K562 (cell line): ENCODE results near the gene TMEM53. TPM values are rescaled to one million over a fixed set of nuclear protein-coding genes. Genes with fewer than 3 reads are reported as not detected.
A peak's percentile ranks its signal among the peaks of the same experiment; 100 is the strongest.

Source experiments
- ATAC-seq: fragments of 200-7000 bp; cut with Tn5 transposase; 3 replicates; pipeline ENCODE4 v1.9.1; 2020; ENCODE audit warnings: moderate library complexity
- BruUV-seq: library from RNA; stranded (reverse); fragments of 400-500 nt; replicated peaks from 2 replicates; lab custom pipeline; 2021; lab: Mats Ljungman, UMichigan
- CTCF ChIA-PET: fragments of 300-600 bp; formaldehyde crosslinking; extraction: SDS; loops from one replicate; lab custom pipeline; 2021; ENCODE audit warnings: low intra/inter-chr PET ratio; lab: Yijun Ruan, JAX
- POLR2A ChIA-PET: fragments of 300-600, 350-650 bp; sonication (Branson Sonifier 250); formaldehyde crosslinking; extraction: SDS; loops from one replicate; lab custom pipeline; 2021; ENCODE audit warnings: antibody characterized with exemption, inconsistent platforms; lab: Yijun Ruan, JAX
- DNase-seq, 4 experiments: peaks; one replicate each; pipeline versions ENCODE4 v3.0.0 to v3.0.0-alpha.2; 2011 to 2018; ENCODE audit warnings: low spot score in 3 of 4, mixed read lengths in 3 of 4; ENCODE audit errors: extremely low read depth in 1 of 4
- FAIRE-seq: peaks from 2 replicates; lab custom pipeline; 2011; peaks lifted over from hg19 to GRCh38; lab: Jason Lieb, UNC
- H2AFZ ChIP-seq: 2 replicates; pipeline ENCODE4 v1.6.0; 2011; ENCODE audit warnings: low read depth, low read length, control low read depth, inconsistent platforms
- H3K27ac ChIP-seq: fragments of 200-600 bp; 3 replicates; pipeline ENCODE4 v1.8.0; 2011; ENCODE audit warnings: low read depth, mild to moderate bottlenecking, control low read depth, inconsistent platforms, low read length, moderate library complexity, mixed read lengths; ENCODE audit errors: extremely low read depth
- H3K27me3 ChIP-seq, 2 experiments: fragments of 300-600 bp in 1 of 2; 2 replicates in 1 of 2; 3 replicates in 1 of 2; pipeline versions ENCODE4 v1.6.0 to v1.8.0; 2011; ENCODE audit warnings: inconsistent platforms in 2 of 2, low read length in 2 of 2, mild to moderate bottlenecking in 1 of 2, mixed read lengths in 1 of 2, moderate library complexity in 1 of 2; ENCODE audit not compliant: control insufficient read depth in 2 of 2, insufficient read depth in 2 of 2
- H3K36me3 ChIP-seq: fragments of 300-600 bp; 3 replicates; pipeline ENCODE4 v1.8.0; 2011; ENCODE audit warnings: mild to moderate bottlenecking, low read length, inconsistent platforms; ENCODE audit not compliant: control insufficient read depth, insufficient read depth
- H3K4me1 ChIP-seq, 2 experiments: fragments of 200-600 bp in 1 of 2; replicated peaks in 1 of 2; 2 replicates in 1 of 2; 3 replicates in 1 of 2; pipeline versions ENCODE4 v1.5.1 to v1.8.0; 2011; ENCODE audit warnings: inconsistent platforms in 2 of 2, low read length in 2 of 2, mild to moderate bottlenecking in 1 of 2, mixed read lengths in 1 of 2, moderate library complexity in 1 of 2; ENCODE audit not compliant: control insufficient read depth in 2 of 2, insufficient read depth in 2 of 2
- H3K4me2 ChIP-seq: 2 replicates; pipeline ENCODE4 v1.6.1; 2011; ENCODE audit warnings: low read length, control low read depth, inconsistent platforms, mixed read lengths; ENCODE audit not compliant: insufficient read depth
- H3K4me3 ChIP-seq: fragments of 200-600 bp; sonication (generic), shearing (Covaris generic); 2 replicates; pipeline ENCODE4 v1.5.1; 2016; ENCODE audit warnings: control low read depth, inconsistent platforms
- H3K79me2 ChIP-seq: fragments of 200-600 bp; 3 replicates; pipeline ENCODE4 v1.8.0; 2011; ENCODE audit warnings: low read length, inconsistent platforms; ENCODE audit not compliant: control insufficient read depth, insufficient read depth
- H3K9ac ChIP-seq, 2 experiments: 2 replicates each; pipeline versions ENCODE4 v1.6.0 to v1.6.1; 2011; ENCODE audit warnings: low read depth in 2 of 2, low read length in 2 of 2, control low read depth in 1 of 2, inconsistent platforms in 1 of 2, mild to moderate bottlenecking in 1 of 2, mixed read lengths in 1 of 2; ENCODE audit not compliant: insufficient read depth in 1 of 2
- H3K9me1 ChIP-seq: one replicate; pipeline ENCODE4 v1.6.0; 2011; ENCODE audit warnings: inconsistent platforms, mild to moderate bottlenecking, low read length, moderate library complexity; ENCODE audit not compliant: control insufficient read depth, insufficient read depth
- H3K9me3 ChIP-seq: replicated peaks from 2 replicates; pipeline ENCODE4 v1.5.1; 2011; ENCODE audit warnings: low read depth, low read length, inconsistent platforms; ENCODE audit not compliant: control insufficient read depth, insufficient read depth
- H4K20me1 ChIP-seq: replicated peaks from 2 replicates; pipeline ENCODE4 v1.6.1; 2011; ENCODE audit warnings: low read length, inconsistent platforms, mixed read lengths; ENCODE audit not compliant: control insufficient read depth, insufficient read depth
- HINFP ChIP-seq: fragments of 450-650 bp; conservative IDR thresholded peaks from 2 replicates; pipeline ENCODE4 v1.6.1; 2016; ENCODE audit warnings: missing genetic modification characterization, low read depth, mild to moderate bottlenecking, control low read depth, missing compliant biosample characterization
- POLR2AphosphoS5 ChIP-seq: IDR thresholded peaks from 2 replicates; pipeline ENCODE4 v1.6.1; 2011; ENCODE audit warnings: mild to moderate bottlenecking, low read depth, low read length, moderate library complexity; ENCODE audit not compliant: control insufficient read depth, insufficient read depth
- SLC30A9 ChIP-seq: fragments of 250-450 bp; sonication (Bioruptor Pico); IDR thresholded peaks from 2 replicates; pipeline ENCODE4 v1.8.0; 2022; ENCODE audit warnings: mild to moderate bottlenecking, moderate library complexity
- SPI1 ChIP-seq: IDR thresholded peaks from 2 replicates; pipeline ENCODE4 v1.6.1; 2011; ENCODE audit warnings: low read depth, low read length, control low read depth, borderline replicate concordance
- WGBS: fragments of 100-300 bp; shearing (Covaris generic); methylation state at CpG from one replicate; pipeline ENCODE4 v1.1.6; 2016; ENCODE audit warnings: low coverage, mixed read lengths; ENCODE audit not compliant: insufficient coverage; ENCODE audit errors: missing lambda C conversion rate; 5-methylcytosine and 5-hydroxymethylcytosine counted together
- in situ Hi-C: fragments of 300-500 bp; cut with MboI; formaldehyde crosslinking; loops from 4 replicates; pipeline ENCODE4 v1.15.0; 2018; ENCODE audit warnings: inconsistent platforms, mixed read lengths
- intact Hi-C: fragments of 100-400 bp; cut with micrococcal nuclease; formaldehyde crosslinking; loops from 2 replicates; pipeline ENCODE4 v1.14.2; 2022
- polyA plus RNA-seq, 8 experiments: library from polyadenylated mRNA; depleted of rRNA in 4 of 8; stranded (reverse) in 5 of 8; unstranded in 3 of 8; fragments of >200 nt; fragmentation: Nextera tagmentation in 2 of 8; fragmentation: Illumina TruSeq in 1 of 8; extraction: Ambion mirVana in 2 of 8; extraction: Trizol in 1 of 8; gene quantifications; 2 replicates each; pipeline versions ENCODE4 v1.2.1 to v1.2.3, GENCODE V29; 2011 to 2014; ENCODE audit warnings: inconsistent platforms in 1 of 8, missing spikeins in 1 of 8
- total RNA-seq, 7 experiments: library from RNA; depleted of rRNA in 6 of 7; stranded (reverse); fragments of >200 nt in 6 of 7; fragmentation: Illumina TruSeq in 2 of 7; extraction: Trizol in 2 of 7; gene quantifications; 2 replicates each; pipeline versions ENCODE4 v1.2.1 to v1.2.3, GENCODE V29; 2011 to 2021; ENCODE audit warnings: low replicate concordance in 1 of 7
- TF ChIP-seq, protein P1 (sequence below): fragments of 200-800 bp; sonication (Bioruptor generic); IDR thresholded peaks from 2 replicates; pipeline ENCODE4 v1.6.1; 2017; ENCODE audit warnings: missing genetic modification characterization, missing compliant biosample characterization

The TMEM53 gene
- total and polyA plus RNA-seq, 9 of the 15 experiments (the other 6 are each of a cell fraction or from before 2014, with no cell fraction given), result 0.23 to 3.7 (median 2.0) TPM

DNA sequence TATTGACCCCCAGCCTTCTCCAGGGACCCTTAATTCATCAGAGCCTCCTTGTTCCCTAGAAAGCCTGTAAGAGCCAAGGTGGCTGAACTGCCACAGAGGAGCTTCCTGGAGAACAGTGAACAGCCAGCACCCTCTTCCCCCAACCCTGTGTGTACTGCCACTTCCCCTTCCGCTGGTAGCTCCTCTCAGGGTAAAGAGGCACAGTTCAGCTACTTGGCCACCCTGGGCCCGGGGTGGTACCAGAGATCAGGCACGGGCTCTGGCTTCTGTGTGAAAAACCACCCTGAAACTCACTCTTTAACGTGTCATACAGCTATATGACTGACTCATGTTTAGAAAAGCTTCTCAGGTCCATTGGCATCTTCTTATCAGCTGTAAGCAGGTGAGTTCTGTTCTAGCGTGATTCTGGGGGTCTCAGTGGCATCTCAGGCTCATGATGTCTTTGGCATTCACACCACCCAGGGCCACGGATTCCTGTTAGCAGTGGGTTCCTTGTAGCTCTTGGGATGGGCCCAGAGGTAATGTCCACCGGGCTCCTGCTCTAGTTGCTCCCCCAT lies 22.6 kb upstream of the TMEM53 start (continued):
- TF ChIP-seq SLC30A9, result no peak
- TF ChIP-seq SPI1, result 0 out of 2 replicates have a peak, but pooled peaks have one; percentile 45
- TF ChIP-seq, all 486 proteins: peak for 4

- ChIA-PET POLR2A (interaction anchor here (0.6 to 3.7 kb wide), 8 partner anchors 8 to 933 kb away, joined by 3 to 28 read pairs (median 3); partner anchors contain the start of gene RPS8), CTCF (no interaction called here)
- H3K9me3 ChIP-seq, result no peaks in the 10 kb centered on the region
- no peak for FAIRE-seq
- no peaks in the 10 kb centered on the region for H3K9me1 ChIP-seq
- no peak overlapping the region for H3K27ac ChIP-seq
- H3K36me3 ChIP-seq, result no peaks in the 10 kb centered on the region
- H2AFZ ChIP-seq, result no peak overlapping the region
- peaks cover 11 to 26% of the 10 kb centered on the region in 2 experiments; a peak in 4 of 5 replicates for H3K27me3 ChIP-seq
- H3K9ac ChIP-seq, result no peak overlapping the region
- intact Hi-C loops, result no loop called here
- no peak overlapping the region for H3K4me3 ChIP-seq
- no peaks in the 10 kb centered on the region for H4K20me1 ChIP-seq
- H3K4me1 ChIP-seq, result no peaks in the 10 kb centered on the region
- no peak for ATAC-seq
- in situ Hi-C loops, result no loop called here
- no peak for DNase-seq
- H3K79me2 ChIP-seq, result no peaks in the 10 kb centered on the region
- 4% methylated on average over 3 of the region's 3 CpGs for WGBS
- no TSS peak for BruUV-seq
- TF ChIP-seq POLR2AphosphoS5 (no peak), HINFP (no peak)
- TF ChIP-seq, protein P1, sequence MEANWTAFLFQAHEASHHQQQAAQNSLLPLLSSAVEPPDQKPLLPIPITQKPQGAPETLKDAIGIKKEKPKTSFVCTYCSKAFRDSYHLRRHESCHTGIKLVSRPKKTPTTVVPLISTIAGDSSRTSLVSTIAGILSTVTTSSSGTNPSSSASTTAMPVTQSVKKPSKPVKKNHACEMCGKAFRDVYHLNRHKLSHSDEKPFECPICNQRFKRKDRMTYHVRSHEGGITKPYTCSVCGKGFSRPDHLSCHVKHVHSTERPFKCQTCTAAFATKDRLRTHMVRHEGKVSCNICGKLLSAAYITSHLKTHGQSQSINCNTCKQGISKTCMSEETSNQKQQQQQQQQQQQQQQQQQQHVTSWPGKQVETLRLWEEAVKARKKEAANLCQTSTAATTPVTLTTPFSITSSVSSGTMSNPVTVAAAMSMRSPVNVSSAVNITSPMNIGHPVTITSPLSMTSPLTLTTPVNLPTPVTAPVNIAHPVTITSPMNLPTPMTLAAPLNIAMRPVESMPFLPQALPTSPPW (CRISPR knock-in tag), result no peak
- TF ChIP-seq, all 486 proteins: peak for 0
- H3K4me2 ChIP-seq, result no peak overlapping the region
Observed at GRCh38 chr1:44696101-44696500, 21.8 kb upstream of the TMEM53 start.
